ENCODE results near the gene CD7.

Gene CD7

GRCh38 chr17:82277851-82278250, 39.6 kb downstream of the CD7 start:
- no peak for DNase-seq

- no peak for DNase-seq
These were observed 40.5 kb downstream of the CD7 start for GRCh38 chr17:82276938-82277337.

- DNase-seq = no peak
These were observed 42.1 kb downstream of the CD7 start for GRCh38 chr17:82275326-82275725.

GRCh38 chr17:82274134-82275020, 43.0 kb downstream of the CD7 start:
- DNase-seq = no peak

GRCh38 chr17:82273327-82274133, 43.9 kb downstream of the CD7 start, which contains the start of gene CSNK1D:
CSNK1D (minus strand) TSS chr17:82273700; CDS start chr17:82273381, 319 bp downstream.
- peak; percentile 85 for DNase-seq

- DNase-seq = no peak
These were observed 44.7 kb downstream of the CD7 start for GRCh38 chr17:82272495-82273326.

GRCh38 chr17:82271401-82271800, 46.0 kb downstream of the CD7 start:
- no peak for DNase-seq

GRCh38 chr17:82270651-82271050, 46.8 kb downstream of the CD7 start:
- no peak for DNase-seq

- DNase-seq = no peak
These were observed 47.4 kb downstream of the CD7 start for GRCh38 chr17:82269882-82270500.

GRCh38 chr17:82269138-82269881, 48.1 kb downstream of the CD7 start:
- no peak for DNase-seq

- DNase-seq = no peak
These were observed 49.6 kb downstream of the CD7 start for GRCh38 chr17:82267575-82268379.

GRCh38 chr17:82266142-82266541, 51.3 kb downstream of the CD7 start:
- no peak for DNase-seq
